OCI-LY7 (cell line): ENCODE data around the gene SYNJ2.

Experiments used
- CTCF ChIP-seq: fragments of 200-600 bp; sonication (generic); conservative IDR thresholded peaks from 2 replicates; pipeline ENCODE4 v1.5.1; 2014; ENCODE audit warnings: mild to moderate bottlenecking, antibody characterized with exemption, low read length, moderate library complexity, mixed read lengths
- EZH2phosphoT487 ChIP-seq: fragments of 200-600 bp; sonication (generic); IDR thresholded peaks from 2 replicates; pipeline ENCODE4 v1.6.1; 2018; ENCODE audit warnings: low read depth, borderline replicate concordance, mild to moderate bottlenecking, mixed run types, antibody characterized with exemption, low read length, moderate library complexity, mixed read lengths

- TF ChIP-seq CTCF, result no peak
- no peak for TF ChIP-seq EZH2phosphoT487
Measured at GRCh38 chr6:158063736-158064135, 82.1 kb downstream of the SYNJ2 start.
